Measurements from ENCODE around the gene CADPS. TPM values are rescaled to one million over a fixed set of nuclear protein-coding genes. Genes with fewer than 3 reads are reported as not detected.

CADPS gene
- total RNA-seq, 2 experiments from 2014 or later = 61.3 to 68.6 TPM

GRCh38 chr3:62710751-62711150 lies 164.5 kb downstream of the CADPS start:
- no TSS peak for BruUV-seq (replicated peaks)
- Histone ChIP-seq H3K36me3 (ENCODE audit: insufficient read depth, low read length) (no peaks in the 10 kb centered on the region), H2AFZ (ENCODE audit: low read length) (no peak overlapping the region), H3K79me2 (ENCODE audit: insufficient read depth, low read depth, low read length) (no peaks in the 10 kb centered on the region), H4K20me1 (ENCODE audit: insufficient read depth, low read length) (no peaks in the 10 kb centered on the region), H3K9me3 (ENCODE audit: low read length) (no peaks in the 10 kb centered on the region), H3K4me1 (ENCODE audit: insufficient read depth, low read length, poor library complexity, severe bottlenecking) (peaks cover 16% of the 10 kb centered on the region), H3K27ac (ENCODE audit: low read depth, low read length, poor library complexity, severe bottlenecking) (no peak overlapping the region), H3K9me2 (ENCODE audit: insufficient read depth, low read length) (no peaks in the 10 kb centered on the region), H3K4me2 (ENCODE audit: low read length) (no peak overlapping the region), H3K4me3 (ENCODE audit: low read depth, low read length, poor library complexity, severe bottlenecking) (no peak overlapping the region)
- TF ChIP-seq, protein P1, sequence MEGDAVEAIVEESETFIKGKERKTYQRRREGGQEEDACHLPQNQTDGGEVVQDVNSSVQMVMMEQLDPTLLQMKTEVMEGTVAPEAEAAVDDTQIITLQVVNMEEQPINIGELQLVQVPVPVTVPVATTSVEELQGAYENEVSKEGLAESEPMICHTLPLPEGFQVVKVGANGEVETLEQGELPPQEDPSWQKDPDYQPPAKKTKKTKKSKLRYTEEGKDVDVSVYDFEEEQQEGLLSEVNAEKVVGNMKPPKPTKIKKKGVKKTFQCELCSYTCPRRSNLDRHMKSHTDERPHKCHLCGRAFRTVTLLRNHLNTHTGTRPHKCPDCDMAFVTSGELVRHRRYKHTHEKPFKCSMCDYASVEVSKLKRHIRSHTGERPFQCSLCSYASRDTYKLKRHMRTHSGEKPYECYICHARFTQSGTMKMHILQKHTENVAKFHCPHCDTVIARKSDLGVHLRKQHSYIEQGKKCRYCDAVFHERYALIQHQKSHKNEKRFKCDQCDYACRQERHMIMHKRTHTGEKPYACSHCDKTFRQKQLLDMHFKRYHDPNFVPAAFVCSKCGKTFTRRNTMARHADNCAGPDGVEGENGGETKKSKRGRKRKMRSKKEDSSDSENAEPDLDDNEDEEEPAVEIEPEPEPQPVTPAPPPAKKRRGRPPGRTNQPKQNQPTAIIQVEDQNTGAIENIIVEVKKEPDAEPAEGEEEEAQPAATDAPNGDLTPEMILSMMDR (conservative IDR thresholded peaks at IDR 0.05; ENCODE audit: low read length) = no peak
- no peak for TF ChIP-seq EZH2phosphoT487 (IDR thresholded peaks at IDR 0.05; ENCODE audit: borderline replicate concordance, low read depth, low read length)
- ChIA-PET POLR2A (interaction anchor here (0.7 to 1.3 kb wide), 5 partner anchors 9 to 29 kb away, joined by 4 to 7 read pairs (median 4); no protein-coding TSS in a partner anchor), CTCF (ENCODE audit: unreplicated experiment) (no interaction called here)
- no peak for DNase-seq (ENCODE audit: low spot score)
- intact Hi-C loops (cut with micrococcal nuclease; ENCODE audit: unreplicated experiment) = no loop called here

- ChIA-PET CTCF (ENCODE audit: unreplicated experiment) (no interaction called here), POLR2A (interaction anchor here (0.5 to 2.4 kb wide), 8 partner anchors 8 to 1227 kb away, joined by 3 to 18 read pairs (median 4); no protein-coding TSS in a partner anchor)
- TF ChIP-seq, protein P1 (conservative IDR thresholded peaks at IDR 0.05; ENCODE audit: low read length) = no peak
- TF ChIP-seq EZH2phosphoT487 (IDR thresholded peaks at IDR 0.05; ENCODE audit: borderline replicate concordance, low read depth, low read length) = no peak
- Histone ChIP-seq H3K9me2 (ENCODE audit: insufficient read depth, low read length) (no peaks in the 10 kb centered on the region), H3K4me1 (ENCODE audit: insufficient read depth, low read length, poor library complexity, severe bottlenecking) (peaks cover 16% of the 10 kb centered on the region), H3K36me3 (ENCODE audit: insufficient read depth, low read length) (no peaks in the 10 kb centered on the region), H3K4me3 (ENCODE audit: low read depth, low read length, poor library complexity, severe bottlenecking) (no peak overlapping the region), H4K20me1 (ENCODE audit: insufficient read depth, low read length) (no peaks in the 10 kb centered on the region), H3K79me2 (ENCODE audit: insufficient read depth, low read depth, low read length) (no peaks in the 10 kb centered on the region), H3K27ac (ENCODE audit: low read depth, low read length, poor library complexity, severe bottlenecking) (no peak overlapping the region), H3K9me3 (ENCODE audit: low read length) (no peaks in the 10 kb centered on the region), H2AFZ (ENCODE audit: low read length) (peak overlapping the region; percentile 54; the same call in 1 of the 2 replicates), H3K4me2 (ENCODE audit: low read length) (peak overlapping the region; percentile 40)
- peak; percentile 16 for DNase-seq (ENCODE audit: low spot score)
- no TSS peak for BruUV-seq (replicated peaks)
- intact Hi-C loops (cut with micrococcal nuclease; ENCODE audit: unreplicated experiment) = no loop called here
These were observed 166.4 kb downstream of the CADPS start for GRCh38 chr3:62708638-62709373.

- H2AFZ ChIP-seq (ENCODE audit: low read length) = no peak overlapping the region
- no peak overlapping the region for H3K4me2 ChIP-seq (ENCODE audit: low read length)
- no peaks in the 10 kb centered on the region for H4K20me1 ChIP-seq (ENCODE audit: insufficient read depth, low read length)
- POLR2A ChIA-PET = interaction anchor here (1.4 to 2.4 kb wide), 2 partner anchors 17 kb away, joined by 4 to 5 read pairs; no protein-coding TSS in a partner anchor
- BruUV-seq (replicated peaks) = no TSS peak
- H3K4me1 ChIP-seq (ENCODE audit: insufficient read depth, low read length, poor library complexity, severe bottlenecking) = peaks cover 16% of the 10 kb centered on the region
- H3K9me2 ChIP-seq (ENCODE audit: insufficient read depth, low read length) = no peaks in the 10 kb centered on the region
- H3K9me3 ChIP-seq (ENCODE audit: low read length) = no peaks in the 10 kb centered on the region
- H3K79me2 ChIP-seq (ENCODE audit: insufficient read depth, low read depth, low read length) = no peaks in the 10 kb centered on the region
- no peak overlapping the region for H3K27ac ChIP-seq (ENCODE audit: low read depth, low read length, poor library complexity, severe bottlenecking)
- intact Hi-C loops (cut with micrococcal nuclease; ENCODE audit: unreplicated experiment) = no loop called here
- no peak for DNase-seq (ENCODE audit: low spot score)
- CTCF ChIA-PET (ENCODE audit: unreplicated experiment) = no interaction called here
- no peak for TF ChIP-seq EZH2phosphoT487 (IDR thresholded peaks at IDR 0.05; ENCODE audit: borderline replicate concordance, low read depth, low read length)
- TF ChIP-seq, protein P1 (conservative IDR thresholded peaks at IDR 0.05; ENCODE audit: low read length) = no peak
- no peak overlapping the region for H3K4me3 ChIP-seq (ENCODE audit: low read depth, low read length, poor library complexity, severe bottlenecking)
- H3K36me3 ChIP-seq (ENCODE audit: insufficient read depth, low read length) = no peaks in the 10 kb centered on the region
These were observed 169.5 kb downstream of the CADPS start for GRCh38 chr3:62705721-62706120.

All from OCI-LY7 (cell line).